Hepatic stellate cell (primary cell): ENCODE results near the gene ULBP3.
A peak's percentile ranks its signal among the peaks of the same experiment; 100 is the strongest.
"Not testable (repeated sequence)": the region's sequence is repeated elsewhere in the genome, so short reads cannot be mapped to it uniquely, and the experiment has no call there.

ENCODE experiments used
- DNase-seq: peaks from one replicate; pipeline ENCODE4 v3.0.0; 2011; ENCODE audit warnings: low spot score

Gene ULBP3

GRCh38 chr6:150076196-150076893 is 7.4 kb upstream of the ULBP3 start:
- no peak for DNase-seq

DNA sequence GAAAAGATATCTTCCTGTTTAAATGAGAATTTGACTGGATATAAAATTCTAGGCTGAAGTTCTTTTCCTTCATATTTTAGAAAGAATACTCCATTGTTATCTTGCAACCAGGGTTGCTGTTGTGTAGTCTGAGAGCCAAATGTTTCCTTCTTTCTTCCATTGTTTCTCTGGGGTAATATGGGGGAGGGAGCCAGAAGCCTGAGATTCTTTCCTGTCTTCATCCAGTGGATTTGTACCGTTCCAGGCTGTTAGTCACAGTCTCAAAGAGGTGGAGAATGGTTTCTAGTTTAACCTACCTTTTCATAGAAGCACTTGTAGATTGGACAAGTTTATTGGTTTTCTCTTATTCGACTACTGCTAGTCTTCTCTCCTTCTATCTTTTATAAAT is 6.1 kb upstream of the ULBP3 start:
- no peak for DNase-seq

DNA sequence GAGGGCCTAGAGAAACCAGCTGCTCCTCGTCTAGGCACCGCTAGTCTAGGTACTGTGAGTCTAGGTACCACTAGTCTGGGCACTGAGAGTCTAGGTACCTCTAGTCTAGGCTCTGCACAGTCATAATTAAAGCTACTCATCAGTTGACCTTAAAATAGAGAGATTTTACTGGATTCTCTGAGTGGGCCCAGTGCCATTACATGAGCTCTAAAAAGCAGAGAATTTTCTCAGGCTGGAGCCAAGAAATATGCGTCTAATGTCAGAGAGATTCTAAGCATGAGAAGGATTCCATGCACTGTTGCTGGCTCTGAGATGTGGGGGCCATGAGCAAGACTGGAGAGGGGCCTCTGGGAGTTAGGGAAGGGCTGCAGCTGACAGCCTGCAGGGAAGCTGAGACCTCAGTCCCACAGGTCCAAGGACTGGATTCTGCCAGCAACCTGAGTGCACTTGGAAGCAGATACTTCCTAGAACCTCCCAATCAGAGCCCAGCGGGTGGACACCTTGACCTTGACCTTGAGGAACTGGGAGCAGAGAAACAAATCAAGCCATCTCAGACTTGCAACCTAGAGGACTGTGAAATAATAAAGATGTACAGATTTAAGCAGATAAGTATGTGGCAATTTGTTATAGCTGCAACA is 5.6 kb upstream of the ULBP3 start:
- not testable (repeated sequence) for DNase-seq

DNA sequence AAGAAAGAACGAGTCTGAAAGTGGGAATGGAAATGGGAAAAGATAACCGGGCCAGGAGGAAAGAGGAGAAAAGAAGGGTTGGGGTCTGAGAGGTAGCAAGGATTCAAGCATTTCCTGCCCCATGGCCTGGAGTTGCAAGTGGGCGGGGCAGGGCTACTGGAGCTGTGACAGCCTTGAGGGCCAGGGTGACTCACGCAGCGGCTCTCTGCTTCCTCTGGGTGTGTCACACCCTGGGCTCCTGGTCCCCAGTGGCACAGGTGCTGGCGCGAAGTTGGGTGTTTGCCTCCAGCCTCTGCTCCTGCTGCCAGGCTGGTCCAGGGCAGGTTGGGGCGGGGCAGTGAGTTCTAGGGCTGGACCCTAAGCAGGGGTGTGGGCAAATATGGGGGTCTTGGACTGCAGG is 3.3 kb upstream of the ULBP3 start:
- peak; percentile 50 for DNase-seq

- no peak for DNase-seq
Observed at GRCh38 chr6:150070236-150070818, 1.4 kb upstream of the ULBP3 start.

DNA sequence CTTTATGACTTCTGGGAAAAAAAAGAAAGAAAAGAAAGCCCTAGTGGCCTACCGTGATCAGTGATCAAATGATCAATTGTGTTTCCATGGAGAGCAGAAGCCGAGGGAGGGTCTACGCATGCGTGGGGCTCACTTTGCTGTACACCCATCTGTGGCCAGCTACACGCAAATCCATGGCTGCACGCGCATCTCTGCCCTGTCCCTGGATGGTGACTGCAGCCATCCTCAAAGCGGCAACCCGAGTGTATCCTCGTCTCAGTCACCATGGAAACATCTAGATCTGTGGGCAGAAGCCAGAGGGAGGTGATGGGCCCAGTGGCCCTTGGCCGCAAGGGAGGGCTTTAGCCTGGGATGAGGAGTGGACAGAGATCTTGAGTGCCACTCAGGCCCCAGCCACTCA is 785 bp upstream of the ULBP3 start:
- no peak for DNase-seq

- DNase-seq, result no peak
Observed at GRCh38 chr6:150068151-150068550, 770 bp downstream of the ULBP3 start.

DNA sequence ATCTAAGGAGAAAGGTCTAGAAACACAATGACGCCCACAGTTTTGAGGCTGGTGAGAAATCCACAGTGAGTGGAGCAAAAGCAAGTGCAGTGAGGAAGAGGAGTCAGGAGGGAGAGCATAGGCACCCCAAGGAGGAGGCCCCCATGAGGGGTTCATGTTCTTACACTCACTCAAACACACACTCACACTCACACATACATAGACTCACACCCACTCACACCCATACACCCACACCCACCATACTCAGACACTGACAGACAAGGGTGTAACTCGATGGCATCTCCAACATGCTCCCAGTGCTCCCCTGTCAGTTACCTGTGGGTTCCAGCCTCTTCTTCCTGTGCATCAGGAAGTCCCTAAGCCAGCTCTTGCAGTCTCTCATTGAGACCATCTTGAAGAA is 3.8 kb downstream of the ULBP3 start:
- DNase-seq, result no peak

GRCh38 chr6:150063640-150064039 is 5.3 kb downstream of the ULBP3 start:
- no peak for DNase-seq

DNA sequence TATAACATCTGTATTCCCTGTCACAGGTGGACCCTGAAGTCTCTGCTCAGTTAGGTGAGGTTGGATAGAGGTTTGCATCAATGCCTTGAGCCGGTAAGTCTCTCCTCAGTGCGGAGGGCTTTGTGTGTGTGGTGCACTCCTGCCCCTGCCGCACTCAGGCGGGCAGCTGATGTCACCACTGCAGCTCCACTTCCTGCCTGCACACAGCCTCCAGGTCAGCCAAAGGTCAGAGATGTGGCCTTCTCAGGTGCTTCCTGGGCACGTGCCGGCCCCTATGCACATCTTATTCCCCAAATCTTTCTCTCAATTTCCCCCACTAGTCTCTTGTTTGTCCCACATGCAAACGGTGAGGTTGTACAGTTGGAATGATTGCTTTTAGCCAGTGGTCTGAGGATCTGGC is 8.9 kb downstream of the ULBP3 start:
- DNase-seq, result not testable (repeated sequence)

DNA sequence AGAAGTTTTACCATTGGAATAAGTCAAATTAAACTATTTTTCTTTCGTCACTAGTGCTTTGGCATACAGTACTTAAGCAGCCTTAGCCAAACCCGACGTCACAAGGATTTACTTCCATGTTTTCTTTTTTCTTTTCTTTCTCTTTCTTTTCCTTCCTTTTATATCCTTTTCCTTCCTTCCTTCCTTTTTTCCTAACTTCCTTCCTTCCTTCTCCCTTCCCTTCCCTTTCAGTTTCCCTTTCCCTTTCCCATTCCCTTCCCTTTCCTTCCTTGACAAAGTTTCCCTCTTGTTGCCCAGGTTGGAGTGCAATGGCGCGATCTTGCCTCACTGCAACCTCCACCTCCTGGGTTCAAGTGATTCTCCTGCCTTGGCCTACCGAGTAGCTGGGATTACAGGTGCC is 9.9 kb downstream of the ULBP3 start:
- DNase-seq, result no peak

GRCh38 chr6:150058231-150058792 is 10.6 kb downstream of the ULBP3 start:
- DNase-seq, result no peak

- no peak for DNase-seq
Observed at GRCh38 chr6:150057501-150057951, 11.4 kb downstream of the ULBP3 start.

GRCh38 chr6:150056916-150057315 is 12.0 kb downstream of the ULBP3 start:
- no peak for DNase-seq

- DNase-seq, result no peak
Observed at GRCh38 chr6:150056156-150056555, 12.8 kb downstream of the ULBP3 start.

DNA sequence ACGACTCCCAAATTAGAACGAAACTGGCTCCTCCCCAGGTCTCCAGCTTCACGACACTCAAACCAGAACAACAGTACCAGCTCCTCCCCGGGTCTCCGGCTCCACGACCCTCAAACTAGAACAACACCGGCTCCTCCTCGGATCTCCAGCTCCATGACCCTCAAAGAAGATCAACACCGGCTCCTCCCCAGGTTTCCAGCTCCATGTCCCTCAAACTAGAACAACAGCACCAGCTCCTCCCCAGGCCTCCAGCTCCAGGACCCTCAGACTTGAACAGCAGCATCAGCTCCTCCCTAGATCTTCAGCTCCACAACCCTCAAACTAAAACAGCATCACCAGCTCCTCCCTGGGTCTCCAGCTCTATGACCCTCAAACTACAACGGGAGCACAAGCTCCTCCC is 13.8 kb downstream of the ULBP3 start:
- no peak for DNase-seq

GRCh38 chr6:150053450-150053849 is 15.5 kb downstream of the ULBP3 start:
- DNase-seq, result no peak

DNA sequence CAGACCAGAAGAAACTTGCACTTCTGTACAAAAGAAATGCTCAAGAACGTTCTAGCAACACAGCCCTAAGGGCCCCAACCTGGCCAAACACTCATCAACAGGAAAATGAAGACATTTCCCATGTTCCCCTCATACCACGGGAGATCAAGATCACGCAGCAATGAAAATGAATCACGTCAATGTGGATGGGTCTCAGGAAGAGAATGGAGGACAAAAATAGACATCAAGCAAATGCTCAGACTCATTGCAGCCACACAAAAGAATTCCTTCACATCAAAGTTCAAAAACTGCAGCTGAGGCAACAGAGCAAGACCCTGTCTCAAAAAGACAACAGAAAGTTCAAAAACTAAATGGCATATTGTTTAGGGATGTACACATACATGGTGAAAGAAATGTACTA is 18.1 kb downstream of the ULBP3 start:
- no peak for DNase-seq

DNA sequence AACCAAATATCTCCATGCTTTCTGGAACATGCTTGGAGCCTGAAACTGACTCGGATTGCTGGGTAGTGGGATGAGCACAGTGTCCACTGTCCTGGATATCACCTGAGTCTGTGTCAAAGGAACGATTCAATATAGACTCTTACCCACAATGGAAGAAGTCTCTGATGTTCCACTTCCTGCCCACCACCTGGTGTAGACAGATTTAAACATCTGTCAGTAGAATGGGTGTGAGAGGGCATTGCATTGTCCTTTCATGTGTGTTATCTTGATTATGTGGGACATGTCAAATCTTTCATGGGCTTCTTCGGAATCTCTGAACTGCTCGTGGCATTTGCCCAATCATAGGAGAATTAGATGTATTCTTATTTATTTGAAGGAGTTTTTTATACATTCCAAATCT is 20.8 kb downstream of the ULBP3 start:
- no peak for DNase-seq

GRCh38 chr6:150046943-150047342 is 22.0 kb downstream of the ULBP3 start:
- DNase-seq, result no peak

GRCh38 chr6:150044621-150045145 is 24.2 kb downstream of the ULBP3 start:
- no peak for DNase-seq

- DNase-seq, result no peak
Observed at GRCh38 chr6:150043501-150044412, 25.2 kb downstream of the ULBP3 start.
